ENCODE data around the gene SGMS2. TPM values are rescaled to one million over a fixed set of nuclear protein-coding genes. Genes with fewer than 3 reads are reported as not detected.

Gene SGMS2
- total and polyA plus RNA-seq, 12 donors, result 1.0 to 52.3 (median 15.4) TPM

DNA sequence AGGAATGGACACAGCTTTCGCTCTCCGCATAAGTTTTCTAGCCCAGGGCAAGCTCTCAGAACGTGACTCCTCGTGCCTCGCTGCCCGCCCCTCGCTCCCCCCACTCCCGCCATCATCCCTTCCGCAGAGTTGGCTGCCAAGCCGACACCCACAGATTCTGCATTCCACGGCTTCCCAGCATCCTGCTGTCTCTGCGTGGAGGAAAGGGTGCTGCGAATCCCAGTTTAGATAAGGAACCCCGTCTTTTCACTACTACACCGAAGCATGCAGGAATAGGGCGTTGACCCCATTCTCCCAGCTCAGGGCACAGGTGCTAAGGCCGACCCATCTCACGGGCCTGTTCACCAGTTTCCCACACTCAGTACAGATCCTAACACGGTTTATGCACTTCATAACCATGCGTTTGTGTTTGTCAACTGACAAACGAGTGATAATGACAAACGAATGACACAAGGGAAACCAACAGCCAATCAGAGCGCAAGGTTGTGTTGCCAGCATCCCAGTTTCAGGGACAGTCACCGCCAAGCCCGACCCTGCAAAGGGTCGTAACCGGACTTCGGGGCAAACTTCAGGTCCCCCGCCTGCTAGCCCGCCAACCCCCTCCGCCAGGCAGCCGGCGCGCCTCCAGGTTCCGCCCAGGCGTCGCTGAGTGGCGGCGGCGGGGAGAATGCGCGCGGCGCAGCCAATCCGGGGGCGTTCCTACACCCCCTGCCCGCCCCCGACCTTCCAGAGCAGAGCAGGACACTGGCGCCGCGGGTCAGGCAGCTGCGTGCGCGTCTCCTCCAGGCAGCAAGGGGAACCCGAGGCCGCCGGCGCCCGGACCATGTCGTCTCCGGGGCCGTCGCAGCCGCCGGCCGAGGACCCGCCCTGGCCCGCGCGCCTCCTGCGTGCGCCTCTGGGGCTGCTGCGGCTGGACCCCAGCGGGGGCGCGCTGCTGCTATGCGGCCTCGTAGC, 106.4 kb downstream of the SGMS2 start, which contains the start of gene CYP2U1:
Gene CYP2U1, plus strand, starts transcription at position 729 of the 954 bp plus-strand sequence. Its CDS starts 95 bp downstream, at position 824.
- Histone ChIP-seq H3K4me3 (peak within 1 kb of the TSS; percentile 39 to 89 (median 42)), H3K4me1 (replicated peaks in 1 of 2) (peaks cover 5 to 11% of the 10 kb centered on the region in 2 donors), H3K36me3 (replicated peaks in 1 of 2) (no peaks in the 10 kb centered on the region), H3K27me3 (no peaks in the 10 kb centered on the region), H3K27ac (peak within 1 kb of the TSS; percentile 18 to 87 (median 57)), H3K9me3 (replicated peaks in 1 of 3) (no peaks in the 10 kb centered on the region)
- 1 to 8% (median 2%) methylated on average over 25 to 78 of the region's 78 CpGs for WGBS, 4 donors
- TF ChIP-seq, protein P1, sequence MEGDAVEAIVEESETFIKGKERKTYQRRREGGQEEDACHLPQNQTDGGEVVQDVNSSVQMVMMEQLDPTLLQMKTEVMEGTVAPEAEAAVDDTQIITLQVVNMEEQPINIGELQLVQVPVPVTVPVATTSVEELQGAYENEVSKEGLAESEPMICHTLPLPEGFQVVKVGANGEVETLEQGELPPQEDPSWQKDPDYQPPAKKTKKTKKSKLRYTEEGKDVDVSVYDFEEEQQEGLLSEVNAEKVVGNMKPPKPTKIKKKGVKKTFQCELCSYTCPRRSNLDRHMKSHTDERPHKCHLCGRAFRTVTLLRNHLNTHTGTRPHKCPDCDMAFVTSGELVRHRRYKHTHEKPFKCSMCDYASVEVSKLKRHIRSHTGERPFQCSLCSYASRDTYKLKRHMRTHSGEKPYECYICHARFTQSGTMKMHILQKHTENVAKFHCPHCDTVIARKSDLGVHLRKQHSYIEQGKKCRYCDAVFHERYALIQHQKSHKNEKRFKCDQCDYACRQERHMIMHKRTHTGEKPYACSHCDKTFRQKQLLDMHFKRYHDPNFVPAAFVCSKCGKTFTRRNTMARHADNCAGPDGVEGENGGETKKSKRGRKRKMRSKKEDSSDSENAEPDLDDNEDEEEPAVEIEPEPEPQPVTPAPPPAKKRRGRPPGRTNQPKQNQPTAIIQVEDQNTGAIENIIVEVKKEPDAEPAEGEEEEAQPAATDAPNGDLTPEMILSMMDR (IDR thresholded peaks at IDR 0.05), result peak in 3 of 6 experiments; percentile 15 to 40 (median 37)
- TF ChIP-seq POLR2A (IDR thresholded peaks at IDR 0.05), result peak in 1 of 2 donors; percentile 77
- peak; percentile 77 to 92 (median 89) for DNase-seq
- intact Hi-C loops (cut with DNase I), result no loop called here

DNA sequence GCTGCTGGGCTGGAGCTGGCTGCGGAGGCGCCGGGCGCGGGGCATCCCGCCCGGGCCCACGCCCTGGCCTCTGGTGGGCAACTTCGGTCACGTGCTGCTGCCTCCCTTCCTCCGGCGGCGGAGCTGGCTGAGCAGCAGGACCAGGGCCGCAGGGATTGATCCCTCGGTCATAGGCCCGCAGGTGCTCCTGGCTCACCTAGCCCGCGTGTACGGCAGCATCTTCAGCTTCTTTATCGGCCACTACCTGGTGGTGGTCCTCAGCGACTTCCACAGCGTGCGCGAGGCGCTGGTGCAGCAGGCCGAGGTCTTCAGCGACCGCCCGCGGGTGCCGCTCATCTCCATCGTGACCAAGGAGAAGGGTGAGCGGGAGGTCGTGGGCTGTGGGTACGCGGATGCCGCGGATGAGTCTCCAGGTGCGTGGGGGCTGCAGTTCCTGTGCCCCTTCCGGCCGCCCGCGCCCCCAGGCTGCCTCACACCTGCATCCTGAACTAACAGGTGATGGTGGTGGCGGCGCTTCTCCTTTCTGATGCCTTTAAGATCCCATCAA, 107.1 kb downstream of the SGMS2 start:
- H3K36me3 ChIP-seq (replicated peaks in 1 of 2), result no peaks in the 10 kb centered on the region
- H3K27me3 ChIP-seq, result no peaks in the 10 kb centered on the region
- intact Hi-C loops (cut with DNase I), result no loop called here
- WGBS, 4 donors, result 3 to 11% (median 7%) methylated on average over 19 to 45 of the region's 45 CpGs
- peak overlapping the region in 4 of 5 donors; percentile 52 to 87 (median 70) for H3K27ac ChIP-seq
- H3K9me3 ChIP-seq (replicated peaks in 1 of 3), result no peaks in the 10 kb centered on the region
- DNase-seq, result peak in 4 of 7 donors; percentile 1 to 58 (median 24)
- peaks cover 5 to 11% of the 10 kb centered on the region in 2 donors for H3K4me1 ChIP-seq (replicated peaks in 1 of 2)
- TF ChIP-seq, protein P1 (IDR thresholded peaks at IDR 0.05), result peak in 1 of 6 experiments; percentile 1
- TF ChIP-seq POLR2A (IDR thresholded peaks at IDR 0.05), result no peak
- H3K4me3 ChIP-seq, result peak overlapping the region in 3 of 4 donors; percentile 39 to 89 (median 41)

DNA sequence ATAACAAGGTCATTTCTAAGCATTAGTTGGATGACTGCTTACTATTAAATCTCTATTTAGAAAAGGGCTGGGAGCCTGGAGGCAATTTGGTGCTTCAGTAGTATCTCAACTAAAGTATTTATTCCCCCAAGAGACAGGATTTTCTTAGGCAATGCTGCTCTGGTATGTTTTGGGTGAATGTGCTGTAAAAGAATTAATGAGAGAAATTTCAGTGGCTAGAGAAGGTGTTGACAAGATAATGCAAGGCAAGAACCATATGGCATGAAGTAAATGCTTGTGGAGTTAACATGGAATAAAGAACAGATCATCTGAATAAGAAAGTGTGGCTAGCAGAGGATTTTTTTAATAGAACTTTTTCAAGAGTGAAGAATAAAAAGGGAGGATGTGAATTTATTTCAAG, 110.5 kb downstream of the SGMS2 start:
- TF ChIP-seq POLR2A (IDR thresholded peaks at IDR 0.05), result no peak
- TF ChIP-seq, protein P1 (IDR thresholded peaks at IDR 0.05), result no peak
- Histone ChIP-seq H3K27me3 (no peaks in the 10 kb centered on the region), H3K36me3 (replicated peaks in 1 of 2) (no peaks in the 10 kb centered on the region), H3K27ac (no peak overlapping the region), H3K4me1 (replicated peaks in 1 of 2) (peaks cover 5 to 11% of the 10 kb centered on the region in 2 donors), H3K9me3 (replicated peaks in 1 of 3) (no peaks in the 10 kb centered on the region), H3K4me3 (no peak overlapping the region)
- no peak for DNase-seq
- intact Hi-C loops (cut with DNase I), result no loop called here

GRCh38 chr4:107937040-107937439, 112.3 kb downstream of the SGMS2 start:
- peaks cover 3 to 9% of the 10 kb centered on the region in 2 donors for H3K4me1 ChIP-seq (replicated peaks in 1 of 2)
- no peaks in the 10 kb centered on the region for H3K36me3 ChIP-seq (replicated peaks in 1 of 2)
- TF ChIP-seq, protein P1 (IDR thresholded peaks at IDR 0.05), result no peak
- no peak for TF ChIP-seq POLR2A (IDR thresholded peaks at IDR 0.05)
- intact Hi-C loops (cut with DNase I), result no loop called here
- H3K9me3 ChIP-seq (replicated peaks in 1 of 3), result no peaks in the 10 kb centered on the region
- WGBS, 4 donors, result 84 to 90% (median 86%) methylated on average over 2 of the region's 2 CpGs
- no peak overlapping the region for H3K4me3 ChIP-seq
- no peaks in the 10 kb centered on the region for H3K27me3 ChIP-seq
- DNase-seq, result no peak
- H3K27ac ChIP-seq, result no peak overlapping the region

All from adrenal gland (tissue), 12 donors.